ENCODE data around the gene PSMD3. TPM values are rescaled to one million over a fixed set of nuclear protein-coding genes. Genes with fewer than 3 reads are reported as not detected.

The PSMD3 gene
- total and polyA plus RNA-seq, 9 of the 15 experiments (the other 6 are each of a cell fraction or from before 2014, with no cell fraction given): 2.0 to 251 (median 135) TPM

DNA sequence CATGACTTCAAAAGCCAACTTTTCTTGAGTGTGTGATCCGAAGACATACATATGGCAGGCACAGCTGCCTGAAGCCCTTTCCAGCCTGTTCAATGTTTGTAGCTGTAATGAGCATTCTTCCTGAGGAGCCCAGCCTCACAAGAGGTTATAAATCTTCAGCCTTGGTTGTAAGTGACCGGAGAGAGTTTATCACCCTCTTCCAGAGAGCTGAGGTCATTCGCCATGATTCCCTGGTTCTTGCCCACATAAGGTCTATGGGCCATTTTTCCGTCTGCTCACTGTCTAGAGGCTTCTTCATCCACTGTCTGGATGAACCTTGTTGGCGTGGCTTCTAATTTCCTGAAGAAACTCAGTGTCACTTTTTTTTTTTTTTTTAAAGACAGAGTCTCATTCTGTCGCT is 24.9 kb downstream of the PSMD3 start:
- Histone ChIP-seq H3K36me3 (ENCODE audit: control insufficient read depth, insufficient read depth, low read length) (no peaks in the 10 kb centered on the region), H3K27ac (ENCODE audit: extremely low read depth, low read depth, low read length) (peak overlapping the region; percentile 29; the same call in 2 of the 3 replicates), H3K9me1 (ENCODE audit: control insufficient read depth, insufficient read depth, low read length) (no peaks in the 10 kb centered on the region), H3K4me2 (ENCODE audit: insufficient read depth, low read length) (peak overlapping the region; percentile 23), H3K4me1 (replicated peaks in 1 of 2; ENCODE audit: control insufficient read depth in 2 of 2, insufficient read depth in 2 of 2, low read length in 2 of 2) (peaks cover 3 to 7% of the 10 kb centered on the region in 2 experiments; a peak in 3 of 5 replicates), H3K9ac (ENCODE audit: insufficient read depth in 1 of 2, low read depth in 2 of 2, low read length in 2 of 2) (no peak overlapping the region; a peak in 1 of 4 replicates), H3K9me3 (replicated peaks; ENCODE audit: control insufficient read depth, insufficient read depth, low read depth, low read length) (no peaks in the 10 kb centered on the region), H3K4me3 (no peak overlapping the region), H3K27me3 (ENCODE audit: control insufficient read depth in 2 of 2, insufficient read depth in 2 of 2, low read length in 2 of 2) (no peaks in the 10 kb centered on the region), H3K79me2 (ENCODE audit: control insufficient read depth, insufficient read depth, low read length) (no peaks in the 10 kb centered on the region), H2AFZ (ENCODE audit: low read depth, low read length) (0 out of 2 replicates have a peak overlapping the region, but pooled peaks have one; percentile 25), H4K20me1 (replicated peaks; ENCODE audit: control insufficient read depth, insufficient read depth, low read length) (no peaks in the 10 kb centered on the region)
- FAIRE-seq: peak; percentile 89
- in situ Hi-C loops (cut with MboI) (loop anchor here (25.0 kb wide), 1 partner anchor 282 kb away; the partner anchor contains the start of gene CDC6), intact Hi-C loops (cut with micrococcal nuclease) (no loop called here)
- BruUV-seq (replicated peaks): no TSS peak
- peak in 2 of 4 experiments; percentile 65 to 78 for DNase-seq (ENCODE audit: extremely low read depth in 1 of 4, low spot score in 3 of 4)
- ChIA-PET CTCF (ENCODE audit: low intra/inter-chr PET ratio) (interaction anchor here (0.7 kb wide), 1 partner anchor 25 kb away, joined by 6 read pairs; no protein-coding TSS in a partner anchor), POLR2A (interaction anchor here (1.0 to 1.7 kb wide), 3 partner anchors 9 to 107 kb away, joined by 3 to 7 read pairs (median 4); no protein-coding TSS in a partner anchor)
- WGBS (ENCODE audit: insufficient coverage, low coverage, missing lambda C conversion rate): 7% methylated on average over 5 of the region's 6 CpGs
- ATAC-seq: peak; percentile 91
- TF ChIP-seq, protein P1, sequence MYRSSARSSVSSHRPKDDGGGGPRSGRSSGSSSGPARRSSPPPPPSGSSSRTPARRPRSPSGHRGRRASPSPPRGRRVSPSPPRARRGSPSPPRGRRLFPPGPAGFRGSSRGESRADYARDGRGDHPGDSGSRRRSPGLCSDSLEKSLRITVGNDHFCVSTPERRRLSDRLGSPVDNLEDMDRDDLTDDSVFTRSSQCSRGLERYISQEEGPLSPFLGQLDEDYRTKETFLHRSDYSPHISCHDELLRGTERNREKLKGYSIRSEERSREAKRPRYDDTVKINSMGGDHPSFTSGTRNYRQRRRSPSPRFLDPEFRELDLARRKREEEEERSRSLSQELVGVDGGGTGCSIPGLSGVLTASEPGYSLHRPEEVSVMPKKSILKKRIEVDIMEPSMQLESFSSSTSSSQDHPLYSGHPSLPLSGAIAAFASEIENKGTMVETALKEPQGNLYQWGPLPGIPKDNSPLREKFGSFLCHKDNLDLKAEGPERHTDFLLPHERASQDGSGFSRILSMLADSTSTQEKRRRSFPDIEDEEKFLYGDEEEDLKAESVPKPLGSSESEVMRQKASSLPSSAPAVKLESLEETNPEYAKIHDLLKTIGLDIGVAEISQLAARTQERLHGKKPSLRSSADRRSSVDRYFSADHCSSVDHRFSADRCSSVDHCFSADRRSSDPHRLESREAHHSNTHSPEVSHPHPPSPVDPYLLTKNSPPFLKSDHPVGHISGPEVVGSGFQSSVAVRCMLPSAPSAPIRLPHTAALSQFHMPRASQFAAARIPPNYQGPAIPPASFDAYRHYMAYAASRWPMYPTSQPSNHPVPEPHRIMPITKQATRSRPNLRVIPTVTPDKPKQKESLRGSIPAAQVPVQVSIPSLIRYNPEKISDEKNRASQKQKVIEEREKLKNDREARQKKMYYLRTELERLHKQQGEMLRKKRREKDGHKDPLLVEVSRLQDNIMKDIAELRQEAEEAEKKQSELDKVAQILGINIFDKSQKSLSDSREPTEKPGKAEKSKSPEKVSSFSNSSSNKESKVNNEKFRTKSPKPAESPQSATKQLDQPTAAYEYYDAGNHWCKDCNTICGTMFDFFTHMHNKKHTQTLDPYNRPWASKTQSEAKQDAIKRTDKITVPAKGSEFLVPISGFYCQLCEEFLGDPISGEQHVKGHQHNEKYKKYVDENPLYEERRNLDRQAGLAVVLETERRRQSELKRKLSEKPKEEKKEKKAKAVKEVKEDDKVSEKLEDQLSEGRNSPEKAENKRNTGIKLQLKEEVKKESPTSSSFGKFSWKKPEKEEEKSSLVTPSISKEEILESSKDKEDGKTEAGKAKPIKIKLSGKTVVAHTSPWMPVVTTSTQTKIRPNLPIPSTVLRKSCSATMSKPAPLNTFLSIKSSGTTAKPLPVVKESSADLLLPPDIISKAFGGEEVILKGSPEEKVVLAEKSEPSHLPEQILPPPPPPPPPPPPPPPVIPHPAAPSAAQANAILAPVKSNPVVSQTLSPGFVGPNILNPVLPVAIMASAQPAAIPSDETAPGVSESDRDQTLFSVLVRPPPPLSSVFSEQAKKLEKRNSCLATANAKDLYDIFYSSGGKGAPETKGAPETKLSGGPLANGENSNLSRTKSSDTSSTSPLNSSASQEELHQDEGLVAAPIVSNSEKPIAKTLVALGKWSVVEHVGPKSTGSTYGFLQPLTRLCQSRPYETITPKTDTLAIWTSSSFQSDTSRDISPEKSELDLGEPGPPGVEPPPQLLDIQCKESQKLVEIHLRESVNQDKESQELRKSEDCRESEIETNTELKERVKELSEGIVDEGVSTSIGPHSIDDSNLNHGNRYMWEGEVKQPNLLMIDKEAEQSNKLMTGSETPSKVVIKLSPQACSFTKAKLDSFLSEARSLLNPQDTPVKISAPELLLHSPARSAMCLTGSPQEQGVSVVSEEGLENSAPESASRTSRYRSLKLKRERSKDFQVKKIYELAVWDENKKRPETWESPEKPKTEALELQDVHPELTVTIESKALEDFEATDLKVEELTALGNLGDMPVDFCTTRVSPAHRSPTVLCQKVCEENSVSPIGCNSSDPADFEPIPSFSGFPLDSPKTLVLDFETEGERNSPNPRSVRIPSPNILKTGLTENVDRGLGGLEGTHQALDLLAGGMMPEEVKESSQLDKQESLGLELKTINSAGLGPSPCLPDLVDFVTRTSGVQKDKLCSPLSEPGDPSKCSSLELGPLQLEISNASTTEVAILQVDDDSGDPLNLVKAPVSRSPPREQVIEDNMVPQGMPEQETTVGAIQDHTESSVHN (IDR thresholded peaks at IDR 0.05; ENCODE audit: borderline replicate concordance in 1 of 2, low read depth in 1 of 2): no peak
- TF ChIP-seq HIVEP1 (CRISPR knock-in tag; IDR thresholded peaks at IDR 0.05) (no peak), BRD9 (IDR thresholded peaks at IDR 0.05; ENCODE audit: low read depth, partially characterized antibody) (no peak), ZNF165 (CRISPR knock-in tag; IDR thresholded peaks at IDR 0.05; ENCODE audit: borderline replicate concordance) (no peak), NRF1 (conservative IDR thresholded peaks at IDR 0.05 in 1 of 2, IDR thresholded peaks at IDR 0.05 in 1 of 2) (no peak), MEIS2 (IDR thresholded peaks at IDR 0.05; ENCODE audit: partially characterized antibody) (peak; percentile 97), ZNF785 (CRISPR knock-in tag; IDR thresholded peaks at IDR 0.05) (no peak), TEAD4 (IDR thresholded peaks at IDR 0.05; ENCODE audit: low read length) (peak; percentile 68), TEAD4 (CRISPR knock-in tag; IDR thresholded peaks at IDR 0.05; ENCODE audit: borderline replicate concordance) (no peak), TAL1 (IDR thresholded peaks at IDR 0.05) (peak; percentile 70), HDGF (IDR thresholded peaks at IDR 0.05) (no peak), ZNF830 (CRISPR knock-in tag; IDR thresholded peaks at IDR 0.05) (no peak), MCM5 (IDR thresholded peaks at IDR 0.05; ENCODE audit: low read depth) (no peak), ZSCAN32 (CRISPR knock-in tag; IDR thresholded peaks at IDR 0.05) (no peak), HMG20A (CRISPR knock-in tag; conservative IDR thresholded peaks at IDR 0.05) (no peak), SRSF7 (optimal IDR thresholded peaks at IDR 0.05; ENCODE audit: low read depth, low read length) (no peak)

Data from K562 (cell line).